HepG2 (cell line): Measurements from ENCODE around the gene SH2D6. TPM values are rescaled to one million over a fixed set of nuclear protein-coding genes. Genes with fewer than 3 reads are reported as not detected.

Source experiments
- BCLAF1 ChIP-seq: fragments of 450-650 bp; IDR thresholded peaks from 2 replicates; pipeline ENCODE4 v1.6.1; 2017; ENCODE audit warnings: mild to moderate bottlenecking
- CENPT ChIP-seq: sonication (generic); formaldehyde crosslinking; IDR thresholded peaks from 2 replicates; pipeline ENCODE4 v1.8.0; 2022; ENCODE audit warnings: low read depth, mild to moderate bottlenecking, moderate library complexity, missing genetic modification reagents
- FOSL2 ChIP-seq: sonication (generic); formaldehyde crosslinking; IDR thresholded peaks from 2 replicates; pipeline ENCODE4 v1.4.0; 2020; ENCODE audit warnings: missing genetic modification reagents
- FOXA1 ChIP-seq, 2 experiments: fragments of 450-650 bp in 1 of 2; sonication (generic) in 1 of 2; formaldehyde crosslinking in 1 of 2; IDR thresholded peaks; 2 replicates each; pipeline versions ENCODE4 v1.4.0 to v1.6.1; 2016 to 2020; ENCODE audit warnings: missing genetic modification reagents in 1 of 2
- GABPA ChIP-seq, 2 experiments: IDR thresholded peaks; 2 replicates each; pipeline ENCODE4 v1.6.1; 2011 to 2016; ENCODE audit warnings: low read depth in 2 of 2, low read length in 1 of 2, missing biosample characterization in 1 of 2, missing genetic modification characterization in 1 of 2
- HOXA5 ChIP-seq: sonication (generic); formaldehyde crosslinking; IDR thresholded peaks from 2 replicates; pipeline ENCODE4 v1.4.0; 2020; ENCODE audit warnings: missing genetic modification reagents
- IKZF4 ChIP-seq: sonication (generic); formaldehyde crosslinking; IDR thresholded peaks from 2 replicates; pipeline ENCODE4 v1.5.1; 2020; ENCODE audit warnings: borderline replicate concordance, mild to moderate bottlenecking, low read depth, missing genetic modification reagents; ENCODE audit errors: not compliant biosample characterization
- JDP2 ChIP-seq: sonication (generic); formaldehyde crosslinking; IDR thresholded peaks from 2 replicates; pipeline ENCODE4 v1.8.1; 2022; ENCODE audit warnings: missing genetic modification reagents, borderline replicate concordance
- MYC ChIP-seq: sonication (generic); formaldehyde crosslinking; IDR thresholded peaks from 2 replicates; pipeline ENCODE4 v1.9.0; 2021; ENCODE audit warnings: missing genetic modification reagents, borderline replicate concordance
- NFYB ChIP-seq: sonication (generic); formaldehyde crosslinking; IDR thresholded peaks from 2 replicates; pipeline ENCODE4 v1.4.0; 2020; ENCODE audit warnings: missing genetic modification reagents
- PCBP2 ChIP-seq: fragments of 200-400 bp; formaldehyde crosslinking; optimal IDR thresholded peaks from 2 replicates; pipeline ENCODE3; 2018; ENCODE audit warnings: low read length, low read depth; ENCODE audit not compliant: poor library complexity, severe bottlenecking
- RFX3 ChIP-seq: IDR thresholded peaks from 2 replicates; pipeline ENCODE4 v1.6.1; 2016; ENCODE audit warnings: missing biosample characterization, missing genetic modification reagents
- U2AF1 ChIP-seq: fragments of 200-400 bp; formaldehyde crosslinking; optimal IDR thresholded peaks from 2 replicates; pipeline ENCODE3; 2017; ENCODE audit warnings: mild to moderate bottlenecking, low read depth, low read length
- ZBTB7B ChIP-seq: sonication (generic); formaldehyde crosslinking; IDR thresholded peaks from 2 replicates; pipeline ENCODE4 v1.4.0; 2020; ENCODE audit warnings: missing genetic modification reagents
- ZFP36L1 ChIP-seq: sonication (generic); formaldehyde crosslinking; IDR thresholded peaks from 2 replicates; pipeline ENCODE4 v1.8.0; 2022; ENCODE audit warnings: mild to moderate bottlenecking, missing genetic modification reagents, moderate library complexity
- ZFP62 ChIP-seq: sonication (generic); formaldehyde crosslinking; IDR thresholded peaks from 2 replicates; pipeline ENCODE4 v1.4.0; 2020; ENCODE audit warnings: missing genetic modification reagents
- ZNF510 ChIP-seq: sonication (generic); formaldehyde crosslinking; IDR thresholded peaks from 2 replicates; pipeline ENCODE4 v1.4.0; 2020; ENCODE audit warnings: low read depth, mild to moderate bottlenecking, missing genetic modification reagents
- ZNF652 ChIP-seq: IDR thresholded peaks from 2 replicates; pipeline ENCODE4 v1.6.1; 2016; ENCODE audit warnings: low read depth, borderline replicate concordance
- ZNF768 ChIP-seq: sonication (generic); formaldehyde crosslinking; IDR thresholded peaks from 2 replicates; pipeline ENCODE4 v1.4.0; 2020; ENCODE audit warnings: missing genetic modification reagents
- ZNF776 ChIP-seq: sonication (generic); formaldehyde crosslinking; IDR thresholded peaks from 2 replicates; pipeline ENCODE4 v1.4.0; 2020; ENCODE audit warnings: mild to moderate bottlenecking, missing genetic modification reagents
- ZNF850 ChIP-seq: sonication (generic); formaldehyde crosslinking; conservative IDR thresholded peaks from 2 replicates; pipeline ENCODE4 v1.9.0; 2021; ENCODE audit warnings: mild to moderate bottlenecking, missing genetic modification reagents
- ZSCAN9 ChIP-seq: IDR thresholded peaks from 2 replicates; pipeline ENCODE4 v1.6.1; 2016; ENCODE audit warnings: borderline replicate concordance
- polyA plus RNA-seq, 8 experiments: library from polyadenylated mRNA; depleted of rRNA in 3 of 8; stranded (reverse) in 7 of 8; unstranded in 1 of 8; fragments of >200 nt; fragmentation: Illumina TruSeq in 4 of 8; extraction: Trizol in 4 of 8; gene quantifications; 2 replicates each; pipeline versions ENCODE4 v1.2.1 to v1.2.3, GENCODE V29; 2011 to 2016; ENCODE audit warnings: low read depth in 4 of 8, missing spikeins in 1 of 8, mixed read lengths in 1 of 8; ENCODE audit not compliant: insufficient read depth in 1 of 8
- total RNA-seq, 5 experiments: library from RNA; depleted of rRNA; stranded (reverse); fragments of >200 nt; fragmentation: Illumina TruSeq; extraction: Trizol; gene quantifications; 2 replicates each; pipeline ENCODE4 v1.2.3, GENCODE V29; 2016; ENCODE audit warnings: low read depth in 1 of 5
- TF ChIP-seq, protein P1 (sequence below), 2 experiments: sonication (generic) in 1 of 2; formaldehyde crosslinking in 1 of 2; IDR thresholded peaks; 2 replicates each; pipeline versions ENCODE4 v1.6.1 to v1.9.0; 2014 to 2022; ENCODE audit warnings: antibody characterized with exemption in 1 of 2, borderline replicate concordance in 1 of 2, inconsistent platforms in 1 of 2, low read depth in 1 of 2, missing genetic modification reagents in 1 of 2

SH2D6 gene
- total and polyA plus RNA-seq, 2 of the 13 experiments (the other 11 are each of a cell fraction or from before 2014, with no cell fraction given) = 0.11 to 0.26 TPM

GRCh38 chr2:85455552-85456090 lies 37.1 kb downstream of the SH2D6 start (continued):
- TF ChIP-seq, protein P1, sequence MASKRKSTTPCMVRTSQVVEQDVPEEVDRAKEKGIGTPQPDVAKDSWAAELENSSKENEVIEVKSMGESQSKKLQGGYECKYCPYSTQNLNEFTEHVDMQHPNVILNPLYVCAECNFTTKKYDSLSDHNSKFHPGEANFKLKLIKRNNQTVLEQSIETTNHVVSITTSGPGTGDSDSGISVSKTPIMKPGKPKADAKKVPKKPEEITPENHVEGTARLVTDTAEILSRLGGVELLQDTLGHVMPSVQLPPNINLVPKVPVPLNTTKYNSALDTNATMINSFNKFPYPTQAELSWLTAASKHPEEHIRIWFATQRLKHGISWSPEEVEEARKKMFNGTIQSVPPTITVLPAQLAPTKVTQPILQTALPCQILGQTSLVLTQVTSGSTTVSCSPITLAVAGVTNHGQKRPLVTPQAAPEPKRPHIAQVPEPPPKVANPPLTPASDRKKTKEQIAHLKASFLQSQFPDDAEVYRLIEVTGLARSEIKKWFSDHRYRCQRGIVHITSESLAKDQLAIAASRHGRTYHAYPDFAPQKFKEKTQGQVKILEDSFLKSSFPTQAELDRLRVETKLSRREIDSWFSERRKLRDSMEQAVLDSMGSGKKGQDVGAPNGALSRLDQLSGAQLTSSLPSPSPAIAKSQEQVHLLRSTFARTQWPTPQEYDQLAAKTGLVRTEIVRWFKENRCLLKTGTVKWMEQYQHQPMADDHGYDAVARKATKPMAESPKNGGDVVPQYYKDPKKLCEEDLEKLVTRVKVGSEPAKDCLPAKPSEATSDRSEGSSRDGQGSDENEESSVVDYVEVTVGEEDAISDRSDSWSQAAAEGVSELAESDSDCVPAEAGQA (IDR thresholded peaks at IDR 0.05; ENCODE audit: low read depth) = no peak
- TF ChIP-seq, protein P1 (CRISPR knock-in tag; IDR thresholded peaks at IDR 0.05; ENCODE audit: borderline replicate concordance) = no peak
- TF ChIP-seq ZNF768 (no peak), PCBP2 (no peak), ZSCAN9 (CRISPR knock-in tag) (no peak), HOXA5 (CRISPR knock-in tag) (no peak), ZBTB7B (CRISPR knock-in tag) (peak; percentile 59), ZNF510 (no peak), ZNF652 (CRISPR knock-in tag) (no peak), ZNF776 (CRISPR knock-in tag) (no peak), FOXA1 (IDR thresholded peaks at IDR 0.05) (no peak), FOXA1 (CRISPR knock-in tag; IDR thresholded peaks at IDR 0.05) (no peak), MYC (CRISPR knock-in tag) (no peak), RFX3 (CRISPR knock-in tag) (no peak), BCLAF1 (no peak), FOSL2 (CRISPR knock-in tag) (peak; percentile 46), GABPA (IDR thresholded peaks at IDR 0.05; ENCODE audit: low read depth, low read length) (no peak), GABPA (CRISPR knock-in tag; IDR thresholded peaks at IDR 0.05; ENCODE audit: low read depth) (no peak), ZFP62 (CRISPR knock-in tag) (no peak), IKZF4 (no peak), ZNF850 (CRISPR knock-in tag) (no peak), CENPT (no peak), JDP2 (CRISPR knock-in tag) (no peak), NFYB (peak; percentile 75), ZFP36L1 (CRISPR knock-in tag) (no peak), U2AF1 (no peak)
